K562 (cell line): ENCODE data around the gene PTGR2. TPM values are rescaled to one million over a fixed set of nuclear protein-coding genes. Genes with fewer than 3 reads are reported as not detected.

Experiments used
- ARID4B ChIP-seq: sonication (generic); formaldehyde crosslinking; IDR thresholded peaks from 2 replicates; pipeline ENCODE4 v1.8.0; 2022; ENCODE audit warnings: mild to moderate bottlenecking, missing genetic modification reagents
- CGGBP1 ChIP-seq: fragments of 250-450 bp; sonication (Bioruptor Pico); IDR thresholded peaks from 2 replicates; pipeline ENCODE4 v1.9.0; 2021; ENCODE audit warnings: mild to moderate bottlenecking
- CXXC5 ChIP-seq: fragments of 250-450 bp; sonication (Bioruptor Pico); IDR thresholded peaks from 2 replicates; pipeline ENCODE4 v1.8.0; 2022; ENCODE audit warnings: inconsistent platforms, mild to moderate bottlenecking, moderate library complexity
- E4F1 ChIP-seq: fragments of 250-450 bp; sonication (Bioruptor Pico); IDR thresholded peaks from 2 replicates; pipeline ENCODE4 v1.5.0; 2021; ENCODE audit warnings: mild to moderate bottlenecking, borderline replicate concordance
- ELK3 ChIP-seq: fragments of 450-650 bp; formaldehyde crosslinking; IDR thresholded peaks from 2 replicates; pipeline ENCODE4 v1.4.0; 2020; ENCODE audit warnings: mild to moderate bottlenecking
- GTF2B ChIP-seq: IDR thresholded peaks from 2 replicates; pipeline ENCODE4 v1.6.1; 2011; ENCODE audit not compliant: insufficient read length; ENCODE audit errors: extremely low read depth
- ILK ChIP-seq: fragments of 450-650 bp; IDR thresholded peaks from 2 replicates; pipeline ENCODE4 v1.6.1; 2016; ENCODE audit warnings: missing genetic modification characterization, low read depth, mild to moderate bottlenecking, missing compliant biosample characterization, moderate library complexity, borderline replicate concordance
- L3MBTL2 ChIP-seq: fragments of 450-650 bp; IDR thresholded peaks from 2 replicates; pipeline ENCODE4 v1.6.1; 2016; ENCODE audit warnings: mild to moderate bottlenecking, moderate library complexity
- MEF2A ChIP-seq: IDR thresholded peaks from 2 replicates; pipeline ENCODE4 v1.6.1; 2011; ENCODE audit warnings: low read depth, mild to moderate bottlenecking, low read length, moderate library complexity; ENCODE audit not compliant: control insufficient read depth
- NFIC ChIP-seq: fragments of 450-650 bp; IDR thresholded peaks from 2 replicates; pipeline ENCODE4 v1.6.1; 2017; ENCODE audit warnings: mild to moderate bottlenecking, inconsistent platforms
- ZNF197 ChIP-seq: fragments of 200-800 bp; sonication (Bioruptor generic); IDR thresholded peaks from 2 replicates; pipeline ENCODE4 v1.6.1; 2016; ENCODE audit warnings: low read depth, missing genetic modification characterization, missing compliant biosample characterization
- ZNF518B ChIP-seq: fragments of 250-450 bp; sonication (Bioruptor Pico); IDR thresholded peaks from 2 replicates; pipeline ENCODE4 v1.5.0; 2021; ENCODE audit warnings: mild to moderate bottlenecking, moderate library complexity
- ZNF586 ChIP-seq: fragments of 450-650 bp; formaldehyde crosslinking; conservative IDR thresholded peaks from 2 replicates; pipeline ENCODE4 v1.4.0; 2020; ENCODE audit warnings: mild to moderate bottlenecking, moderate library complexity
- polyA plus RNA-seq, 8 experiments: library from polyadenylated mRNA; depleted of rRNA in 4 of 8; stranded (reverse) in 5 of 8; unstranded in 3 of 8; fragments of >200 nt; fragmentation: Nextera tagmentation in 2 of 8; fragmentation: Illumina TruSeq in 1 of 8; extraction: Ambion mirVana in 2 of 8; extraction: Trizol in 1 of 8; gene quantifications; 2 replicates each; pipeline versions ENCODE4 v1.2.1 to v1.2.3, GENCODE V29; 2011 to 2014; ENCODE audit warnings: inconsistent platforms in 1 of 8, missing spikeins in 1 of 8
- total RNA-seq, 7 experiments: library from RNA; depleted of rRNA in 6 of 7; stranded (reverse); fragments of >200 nt in 6 of 7; fragmentation: Illumina TruSeq in 2 of 7; extraction: Trizol in 2 of 7; gene quantifications; 2 replicates each; pipeline versions ENCODE4 v1.2.1 to v1.2.3, GENCODE V29; 2011 to 2021; ENCODE audit warnings: low replicate concordance in 1 of 7

PTGR2 gene
- total and polyA plus RNA-seq, 9 of the 15 experiments (the other 6 are each of a cell fraction or from before 2014, with no cell fraction given): 7.4 to 23.0 (median 13.0) TPM

GRCh38 chr14:73886449-73887317 is 35.1 kb downstream of the PTGR2 start, which contains the start of gene ZNF410 (continued):
- TF ChIP-seq ZNF518B (CRISPR knock-in tag) (no peak), MEF2A (no peak), ZNF197 (CRISPR knock-in tag) (no peak), E4F1 (CRISPR knock-in tag) (0 out of 2 replicates have a peak, but pooled peaks have one; percentile 44), NFIC (peak; percentile 38; the same call in 1 of the 2 replicates), CXXC5 (CRISPR knock-in tag) (peak; percentile 89), ARID4B (CRISPR knock-in tag) (peak; percentile 79), GTF2B (no peak), ILK (tag) (no peak), CGGBP1 (CRISPR knock-in tag) (no peak), L3MBTL2 (peak; percentile 80), ELK3 (CRISPR knock-in tag) (no peak), ZNF586 (CRISPR knock-in tag) (no peak)
